ENCODE data around the gene LRRC75A.
"Not testable (repeated sequence)": the region's sequence is repeated elsewhere in the genome, so short reads cannot be mapped to it uniquely, and the experiment has no call there.

DNA sequence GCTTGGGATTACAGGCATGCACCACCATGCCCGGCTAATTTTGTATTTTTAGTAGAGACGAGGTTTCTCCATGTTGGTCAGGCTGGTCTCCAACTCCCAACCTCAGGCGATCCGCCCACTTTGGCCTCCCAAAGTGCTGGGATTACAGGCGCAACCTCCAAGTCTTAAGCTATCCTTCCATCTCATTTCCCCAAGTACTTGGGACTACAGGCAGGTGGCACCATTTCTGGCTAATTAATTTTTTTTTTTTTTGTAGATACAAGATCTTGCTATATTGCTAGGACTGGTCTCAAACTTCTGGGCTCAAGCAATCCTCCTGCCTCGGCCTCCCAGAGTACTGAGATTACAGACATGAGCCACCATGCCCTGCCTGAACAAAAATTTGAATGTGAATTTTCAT, 33.6 kb upstream of the LRRC75A start:
- TF ChIP-seq, protein P1, sequence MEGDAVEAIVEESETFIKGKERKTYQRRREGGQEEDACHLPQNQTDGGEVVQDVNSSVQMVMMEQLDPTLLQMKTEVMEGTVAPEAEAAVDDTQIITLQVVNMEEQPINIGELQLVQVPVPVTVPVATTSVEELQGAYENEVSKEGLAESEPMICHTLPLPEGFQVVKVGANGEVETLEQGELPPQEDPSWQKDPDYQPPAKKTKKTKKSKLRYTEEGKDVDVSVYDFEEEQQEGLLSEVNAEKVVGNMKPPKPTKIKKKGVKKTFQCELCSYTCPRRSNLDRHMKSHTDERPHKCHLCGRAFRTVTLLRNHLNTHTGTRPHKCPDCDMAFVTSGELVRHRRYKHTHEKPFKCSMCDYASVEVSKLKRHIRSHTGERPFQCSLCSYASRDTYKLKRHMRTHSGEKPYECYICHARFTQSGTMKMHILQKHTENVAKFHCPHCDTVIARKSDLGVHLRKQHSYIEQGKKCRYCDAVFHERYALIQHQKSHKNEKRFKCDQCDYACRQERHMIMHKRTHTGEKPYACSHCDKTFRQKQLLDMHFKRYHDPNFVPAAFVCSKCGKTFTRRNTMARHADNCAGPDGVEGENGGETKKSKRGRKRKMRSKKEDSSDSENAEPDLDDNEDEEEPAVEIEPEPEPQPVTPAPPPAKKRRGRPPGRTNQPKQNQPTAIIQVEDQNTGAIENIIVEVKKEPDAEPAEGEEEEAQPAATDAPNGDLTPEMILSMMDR (IDR thresholded peaks at IDR 0.05) = not testable (repeated sequence)
- not testable (repeated sequence) for TF ChIP-seq EZH2 (IDR thresholded peaks at IDR 0.05; ENCODE audit: borderline replicate concordance, insufficient read depth, low read depth, low read length, poor library complexity, severe bottlenecking)

Measured in B cell (primary cell).